Endothelial cell of umbilical vein (primary cell): ENCODE data around the gene POLR3GL. TPM values are rescaled to one million over a fixed set of nuclear protein-coding genes. Genes with fewer than 3 reads are reported as not detected.

Experiments
- BruUV-seq: library from RNA; stranded (reverse); fragments of 400-500 nt; replicated peaks from 2 replicates; lab custom pipeline; 2021; lab: Mats Ljungman, UMichigan
- CTCF ChIA-PET: fragments of 300-600, 350-600 bp; sonication (Branson Sonifier 250); formaldehyde crosslinking; loops from one replicate; lab custom pipeline; 2021; ENCODE audit warnings: antibody characterized with exemption, inconsistent platforms; lab: Charles Lee
- POLR2A ChIA-PET: fragments of 300-600, 350-600 bp; sonication (Branson Sonifier 250); formaldehyde crosslinking; loops from one replicate; lab custom pipeline; 2021; ENCODE audit warnings: antibody characterized with exemption, inconsistent platforms; lab: Charles Lee
- DNase-seq: peaks from one replicate; pipeline ENCODE4 v3.0.0-alpha.2; 2011; ENCODE audit warnings: low read depth, low spot score
- FAIRE-seq: peaks from 2 replicates; lab custom pipeline; 2011; peaks lifted over from hg19 to GRCh38; lab: Jason Lieb, UNC
- H2AFZ ChIP-seq: 2 replicates; pipeline ENCODE4 v1.6.0; 2012; ENCODE audit warnings: low read depth, low read length, control low read depth, inconsistent platforms
- H3K27ac ChIP-seq: 2 replicates; pipeline ENCODE4 v1.5.1; 2011; ENCODE audit warnings: low read depth, mild to moderate bottlenecking, control low read depth, low read length, moderate library complexity; ENCODE audit not compliant: insufficient read depth
- H3K27me3 ChIP-seq, 2 experiments: 2 replicates each; pipeline versions ENCODE4 v1.6.0 to v1.6.1; 2011; ENCODE audit warnings: low read length in 2 of 2, mixed read lengths in 1 of 2; ENCODE audit not compliant: control insufficient read depth in 2 of 2, insufficient read depth in 2 of 2
- H3K36me3 ChIP-seq, 2 experiments: 2 replicates in 1 of 2; 3 replicates in 1 of 2; pipeline ENCODE4 v1.5.1; 2011; ENCODE audit warnings: low read length in 2 of 2, mild to moderate bottlenecking in 1 of 2, moderate library complexity in 1 of 2; ENCODE audit not compliant: control insufficient read depth in 2 of 2, insufficient read depth in 2 of 2; ENCODE audit errors: extremely low read depth in 1 of 2
- H3K4me1 ChIP-seq: 3 replicates; pipeline ENCODE4 v1.5.1; 2011; ENCODE audit warnings: mild to moderate bottlenecking, low read length; ENCODE audit not compliant: control insufficient read depth, insufficient read depth; ENCODE audit errors: extremely low read depth
- H3K4me2 ChIP-seq: 2 replicates; pipeline ENCODE4 v1.6.1; 2011; ENCODE audit warnings: low read length, control low read depth, mixed read lengths; ENCODE audit not compliant: insufficient read depth
- H3K4me3 ChIP-seq, 3 experiments: fragments of 200-600 bp in 1 of 3; sonication (generic), shearing (Covaris generic) in 1 of 3; replicated peaks in 1 of 3; 2 replicates each; pipeline ENCODE4 v1.5.1; 2011 to 2016; ENCODE audit warnings: control low read depth in 3 of 3, low read length in 3 of 3, mild to moderate bottlenecking in 2 of 3, inconsistent platforms in 1 of 3, low read depth in 1 of 3, moderate library complexity in 1 of 3; ENCODE audit not compliant: insufficient read depth in 1 of 3
- H3K79me2 ChIP-seq: 2 replicates; pipeline ENCODE4 v1.6.0; 2012; ENCODE audit warnings: low read length, inconsistent platforms; ENCODE audit not compliant: control insufficient read depth, insufficient read depth
- H3K9ac ChIP-seq: replicated peaks from 2 replicates; pipeline ENCODE3; 2011; ENCODE audit warnings: low read length, control low read depth; ENCODE audit not compliant: insufficient read depth; ENCODE audit errors: extremely low read depth
- H3K9me1 ChIP-seq: replicated peaks from 3 replicates; pipeline ENCODE4 v1.6.0; 2011; ENCODE audit warnings: mild to moderate bottlenecking, low read length; ENCODE audit not compliant: control insufficient read depth, insufficient read depth; ENCODE audit errors: extremely low read depth
- H3K9me3 ChIP-seq: replicated peaks from 2 replicates; pipeline ENCODE4 v1.5.1; 2012; ENCODE audit warnings: low read length, inconsistent platforms; ENCODE audit not compliant: control insufficient read depth, insufficient read depth
- H4K20me1 ChIP-seq: replicated peaks from 2 replicates; pipeline ENCODE3; 2011; ENCODE audit warnings: mild to moderate bottlenecking, low read length; ENCODE audit not compliant: control insufficient read depth, insufficient read depth; ENCODE audit errors: extremely low read depth
- FOS ChIP-seq: IDR thresholded peaks from 2 replicates; pipeline ENCODE4 v1.6.1; 2011; ENCODE audit warnings: mild to moderate bottlenecking, low read length, moderate library complexity, borderline replicate concordance; ENCODE audit not compliant: insufficient read depth
- GATA2 ChIP-seq: IDR thresholded peaks from 2 replicates; pipeline ENCODE4 v1.7.0; 2011; ENCODE audit warnings: low read depth, mild to moderate bottlenecking, moderate library complexity, mixed read lengths, low read length; ENCODE audit not compliant: insufficient read length, insufficient read depth
- MAX ChIP-seq: IDR thresholded peaks from 2 replicates; pipeline ENCODE4 v1.6.1; 2011; ENCODE audit not compliant: insufficient read depth, insufficient read length
- POLR2A ChIP-seq: IDR thresholded peaks from 2 replicates; pipeline ENCODE4 v1.6.1; 2012; ENCODE audit warnings: low read depth, mild to moderate bottlenecking, control low read depth, low read length
- dilution Hi-C: fragments of 300-500 bp; cut with MboI; formaldehyde crosslinking; loops from one replicate; pipeline ENCODE4 v1.15.0; 2019; ENCODE audit warnings: low sequenced_read_pairs; ENCODE audit not compliant: extremely low pct_ligation_motif_present
- intact Hi-C: fragments of 100-400 bp; cut with micrococcal nuclease; formaldehyde crosslinking; loops from one replicate; pipeline ENCODE4 v1.10.0; 2022
- polyA plus RNA-seq, 4 experiments: library from polyadenylated mRNA; depleted of rRNA in 3 of 4; stranded (reverse) in 3 of 4; unstranded in 1 of 4; fragments of >200 nt; gene quantifications; 2 replicates each; pipeline versions ENCODE4 v1.2.1 to v1.2.3, GENCODE V29; 2011 to 2012; ENCODE audit warnings: missing spikeins in 1 of 4
- total RNA-seq: library from RNA; stranded (reverse); gene quantifications from 2 replicates; pipeline ENCODE4 v1.2.3, GENCODE V29; 2021

The POLR3GL gene
- total and polyA plus RNA-seq, 2 donors (not counting 3 experiments of a cell fraction or from before 2014, with no cell fraction given), result 12.4 to 15.3 TPM

GRCh38 chr1:145993618-145994390 is 29.3 kb downstream of the POLR3GL start:
- no peak for TF ChIP-seq GATA2
- TF ChIP-seq MAX, result no peak
- Histone ChIP-seq H3K9me3 (no peaks in the 10 kb centered on the region), H3K9ac (no peak overlapping the region), H3K4me1 (peaks cover 13% of the 10 kb centered on the region), H3K27me3 (no peaks in the 10 kb centered on the region), H3K4me2 (no peak overlapping the region), H3K9me1 (no peaks in the 10 kb centered on the region), H3K27ac (no peak overlapping the region), H2AFZ (no peak overlapping the region), H4K20me1 (no peaks in the 10 kb centered on the region), H3K79me2 (peaks cover 10% of the 10 kb centered on the region), H3K36me3 (peaks cover 2 to 16% of the 10 kb centered on the region in 2 experiments), H3K4me3 (peak overlapping the region in 1 of 3 experiments; percentile 98)
- dilution Hi-C loops (no loop called here), intact Hi-C loops (no loop called here)
- FAIRE-seq (no peak), DNase-seq (no peak)
- BruUV-seq, result no TSS peak
- CTCF ChIA-PET, result interaction anchor here (10.4 to 20.0 kb wide), 2 partner anchors 13 to 14 kb away, joined by 87 to 496 read pairs; no protein-coding TSS in a partner anchor
- POLR2A ChIA-PET, result interaction anchor here (1.4 kb wide), 1 partner anchor 14 kb away, joined by 4 read pairs; no protein-coding TSS in a partner anchor

GRCh38 chr1:145994391-145995120 is 30.1 kb downstream of the POLR3GL start:
- H3K4me1 ChIP-seq, result peaks cover 15% of the 10 kb centered on the region
- H3K36me3 ChIP-seq, result peaks cover 2 to 16% of the 10 kb centered on the region in 2 experiments
- no peaks in the 10 kb centered on the region for H4K20me1 ChIP-seq
- H2AFZ ChIP-seq, result no peak overlapping the region
- ChIA-PET CTCF (interaction anchor here (4.2 to 20.0 kb wide), 3 partner anchors 12 to 15 kb away, joined by 25 to 496 read pairs (median 87); no protein-coding TSS in a partner anchor), POLR2A (interaction anchor here (1.4 kb wide), 1 partner anchor 15 kb away, joined by 4 read pairs; no protein-coding TSS in a partner anchor)
- no peak for FAIRE-seq
- H3K4me2 ChIP-seq, result peak overlapping the region; percentile 98
- no peaks in the 10 kb centered on the region for H3K9me3 ChIP-seq
- no peak overlapping the region for H3K9ac ChIP-seq
- H3K27me3 ChIP-seq, result no peaks in the 10 kb centered on the region
- no TSS peak for BruUV-seq
- H3K79me2 ChIP-seq, result peaks cover 10% of the 10 kb centered on the region
- no peak for DNase-seq
- intact Hi-C loops, result no loop called here
- H3K9me1 ChIP-seq, result no peaks in the 10 kb centered on the region
- no peak overlapping the region for H3K27ac ChIP-seq
- no peak for TF ChIP-seq FOS
- TF ChIP-seq POLR2A, result no peak
- H3K4me3 ChIP-seq, result peak overlapping the region; percentile 97 to 98 (median 98)
- dilution Hi-C loops, result no loop called here
